Measurements from ENCODE around the gene PC. TPM values are rescaled to one million over a fixed set of nuclear protein-coding genes. Genes with fewer than 3 reads are reported as not detected.
"Not testable (repeated sequence)": the region's sequence is repeated elsewhere in the genome, so short reads cannot be mapped to it uniquely, and the experiment has no call there.

Gene PC
- total and polyA plus RNA-seq, 2 experiments from 2014 or later, result 18.3 to 21.7 TPM

DNA sequence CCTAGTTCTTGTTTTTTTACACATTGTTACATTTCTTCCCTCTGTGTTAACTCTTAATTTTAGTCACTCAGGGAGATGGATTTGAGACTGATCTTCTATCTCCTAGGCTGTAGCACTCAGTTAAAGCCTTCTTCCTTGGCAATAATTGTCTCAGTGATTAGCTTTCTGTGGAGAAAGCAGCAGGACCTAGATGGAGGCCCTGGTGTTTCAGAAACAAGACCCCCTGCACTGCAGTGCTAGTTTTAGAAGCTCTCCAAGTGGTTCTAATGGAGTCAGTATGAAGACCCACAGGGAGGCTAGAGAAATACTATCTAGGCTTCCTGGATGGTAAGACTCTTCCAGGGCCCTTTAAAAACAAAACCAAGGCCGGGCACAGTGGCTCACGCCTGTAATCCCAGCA lies 4.1 kb upstream of the PC start:
- H3K4me3 Mint-ChIP-seq, result no peak overlapping the region
- TF ChIP-seq, protein P1, sequence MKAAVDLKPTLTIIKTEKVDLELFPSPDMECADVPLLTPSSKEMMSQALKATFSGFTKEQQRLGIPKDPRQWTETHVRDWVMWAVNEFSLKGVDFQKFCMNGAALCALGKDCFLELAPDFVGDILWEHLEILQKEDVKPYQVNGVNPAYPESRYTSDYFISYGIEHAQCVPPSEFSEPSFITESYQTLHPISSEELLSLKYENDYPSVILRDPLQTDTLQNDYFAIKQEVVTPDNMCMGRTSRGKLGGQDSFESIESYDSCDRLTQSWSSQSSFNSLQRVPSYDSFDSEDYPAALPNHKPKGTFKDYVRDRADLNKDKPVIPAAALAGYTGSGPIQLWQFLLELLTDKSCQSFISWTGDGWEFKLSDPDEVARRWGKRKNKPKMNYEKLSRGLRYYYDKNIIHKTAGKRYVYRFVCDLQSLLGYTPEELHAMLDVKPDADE (IDR thresholded peaks at IDR 0.05), result no peak
- TF ChIP-seq, protein P2, sequence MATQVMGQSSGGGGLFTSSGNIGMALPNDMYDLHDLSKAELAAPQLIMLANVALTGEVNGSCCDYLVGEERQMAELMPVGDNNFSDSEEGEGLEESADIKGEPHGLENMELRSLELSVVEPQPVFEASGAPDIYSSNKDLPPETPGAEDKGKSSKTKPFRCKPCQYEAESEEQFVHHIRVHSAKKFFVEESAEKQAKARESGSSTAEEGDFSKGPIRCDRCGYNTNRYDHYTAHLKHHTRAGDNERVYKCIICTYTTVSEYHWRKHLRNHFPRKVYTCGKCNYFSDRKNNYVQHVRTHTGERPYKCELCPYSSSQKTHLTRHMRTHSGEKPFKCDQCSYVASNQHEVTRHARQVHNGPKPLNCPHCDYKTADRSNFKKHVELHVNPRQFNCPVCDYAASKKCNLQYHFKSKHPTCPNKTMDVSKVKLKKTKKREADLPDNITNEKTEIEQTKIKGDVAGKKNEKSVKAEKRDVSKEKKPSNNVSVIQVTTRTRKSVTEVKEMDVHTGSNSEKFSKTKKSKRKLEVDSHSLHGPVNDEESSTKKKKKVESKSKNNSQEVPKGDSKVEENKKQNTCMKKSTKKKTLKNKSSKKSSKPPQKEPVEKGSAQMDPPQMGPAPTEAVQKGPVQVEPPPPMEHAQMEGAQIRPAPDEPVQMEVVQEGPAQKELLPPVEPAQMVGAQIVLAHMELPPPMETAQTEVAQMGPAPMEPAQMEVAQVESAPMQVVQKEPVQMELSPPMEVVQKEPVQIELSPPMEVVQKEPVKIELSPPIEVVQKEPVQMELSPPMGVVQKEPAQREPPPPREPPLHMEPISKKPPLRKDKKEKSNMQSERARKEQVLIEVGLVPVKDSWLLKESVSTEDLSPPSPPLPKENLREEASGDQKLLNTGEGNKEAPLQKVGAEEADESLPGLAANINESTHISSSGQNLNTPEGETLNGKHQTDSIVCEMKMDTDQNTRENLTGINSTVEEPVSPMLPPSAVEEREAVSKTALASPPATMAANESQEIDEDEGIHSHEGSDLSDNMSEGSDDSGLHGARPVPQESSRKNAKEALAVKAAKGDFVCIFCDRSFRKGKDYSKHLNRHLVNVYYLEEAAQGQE (IDR thresholded peaks at IDR 0.05; ENCODE audit: unreplicated experiment), result no peak
- TF ChIP-seq JUNB (IDR thresholded peaks at IDR 0.05; ENCODE audit: unreplicated experiment), result no peak
- TF ChIP-seq, protein P3, sequence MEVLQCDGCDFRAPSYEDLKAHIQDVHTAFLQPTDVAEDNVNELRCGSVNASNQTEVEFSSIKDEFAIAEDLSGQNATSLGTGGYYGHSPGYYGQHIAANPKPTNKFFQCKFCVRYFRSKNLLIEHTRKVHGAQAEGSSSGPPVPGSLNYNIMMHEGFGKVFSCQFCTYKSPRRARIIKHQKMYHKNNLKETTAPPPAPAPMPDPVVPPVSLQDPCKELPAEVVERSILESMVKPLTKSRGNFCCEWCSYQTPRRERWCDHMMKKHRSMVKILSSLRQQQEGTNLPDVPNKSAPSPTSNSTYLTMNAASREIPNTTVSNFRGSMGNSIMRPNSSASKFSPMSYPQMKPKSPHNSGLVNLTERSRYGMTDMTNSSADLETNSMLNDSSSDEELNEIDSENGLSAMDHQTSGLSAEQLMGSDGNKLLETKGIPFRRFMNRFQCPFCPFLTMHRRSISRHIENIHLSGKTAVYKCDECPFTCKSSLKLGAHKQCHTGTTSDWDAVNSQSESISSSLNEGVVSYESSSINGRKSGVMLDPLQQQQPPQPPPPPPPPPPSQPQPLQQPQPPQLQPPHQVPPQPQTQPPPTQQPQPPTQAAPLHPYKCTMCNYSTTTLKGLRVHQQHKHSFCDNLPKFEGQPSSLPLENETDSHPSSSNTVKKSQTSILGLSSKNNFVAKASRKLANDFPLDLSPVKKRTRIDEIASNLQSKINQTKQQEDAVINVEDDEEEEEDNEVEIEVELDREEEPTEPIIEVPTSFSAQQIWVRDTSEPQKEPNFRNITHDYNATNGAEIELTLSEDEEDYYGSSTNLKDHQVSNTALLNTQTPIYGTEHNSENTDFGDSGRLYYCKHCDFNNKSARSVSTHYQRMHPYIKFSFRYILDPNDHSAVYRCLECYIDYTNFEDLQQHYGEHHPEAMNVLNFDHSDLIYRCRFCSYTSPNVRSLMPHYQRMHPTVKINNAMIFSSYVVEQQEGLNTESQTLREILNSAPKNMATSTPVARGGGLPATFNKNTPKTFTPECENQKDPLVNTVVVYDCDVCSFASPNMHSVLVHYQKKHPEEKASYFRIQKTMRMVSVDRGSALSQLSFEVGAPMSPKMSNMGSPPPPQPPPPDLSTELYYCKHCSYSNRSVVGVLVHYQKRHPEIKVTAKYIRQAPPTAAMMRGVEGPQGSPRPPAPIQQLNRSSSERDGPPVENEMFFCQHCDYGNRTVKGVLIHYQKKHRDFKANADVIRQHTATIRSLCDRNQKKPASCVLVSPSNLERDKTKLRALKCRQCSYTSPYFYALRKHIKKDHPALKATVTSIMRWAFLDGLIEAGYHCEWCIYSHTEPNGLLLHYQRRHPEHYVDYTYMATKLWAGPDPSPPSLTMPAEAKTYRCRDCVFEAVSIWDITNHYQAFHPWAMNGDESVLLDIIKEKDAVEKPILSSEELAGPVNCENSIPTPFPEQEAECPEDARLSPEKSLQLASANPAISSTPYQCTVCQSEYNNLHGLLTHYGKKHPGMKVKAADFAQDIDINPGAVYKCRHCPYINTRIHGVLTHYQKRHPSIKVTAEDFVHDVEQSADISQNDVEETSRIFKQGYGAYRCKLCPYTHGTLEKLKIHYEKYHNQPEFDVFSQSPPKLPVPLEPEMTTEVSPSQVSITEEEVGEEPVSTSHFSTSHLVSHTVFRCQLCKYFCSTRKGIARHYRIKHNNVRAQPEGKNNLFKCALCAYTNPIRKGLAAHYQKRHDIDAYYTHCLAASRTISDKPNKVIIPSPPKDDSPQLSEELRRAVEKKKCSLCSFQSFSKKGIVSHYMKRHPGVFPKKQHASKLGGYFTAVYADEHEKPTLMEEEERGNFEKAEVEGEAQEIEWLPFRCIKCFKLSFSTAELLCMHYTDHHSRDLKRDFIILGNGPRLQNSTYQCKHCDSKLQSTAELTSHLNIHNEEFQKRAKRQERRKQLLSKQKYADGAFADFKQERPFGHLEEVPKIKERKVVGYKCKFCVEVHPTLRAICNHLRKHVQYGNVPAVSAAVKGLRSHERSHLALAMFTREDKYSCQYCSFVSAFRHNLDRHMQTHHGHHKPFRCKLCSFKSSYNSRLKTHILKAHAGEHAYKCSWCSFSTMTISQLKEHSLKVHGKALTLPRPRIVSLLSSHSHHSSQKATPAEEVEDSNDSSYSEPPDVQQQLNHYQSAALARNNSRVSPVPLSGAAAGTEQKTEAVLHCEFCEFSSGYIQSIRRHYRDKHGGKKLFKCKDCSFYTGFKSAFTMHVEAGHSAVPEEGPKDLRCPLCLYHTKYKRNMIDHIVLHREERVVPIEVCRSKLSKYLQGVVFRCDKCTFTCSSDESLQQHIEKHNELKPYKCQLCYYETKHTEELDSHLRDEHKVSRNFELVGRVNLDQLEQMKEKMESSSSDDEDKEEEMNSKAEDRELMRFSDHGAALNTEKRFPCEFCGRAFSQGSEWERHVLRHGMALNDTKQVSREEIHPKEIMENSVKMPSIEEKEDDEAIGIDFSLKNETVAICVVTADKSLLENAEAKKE (CRISPR knock-in tag; IDR thresholded peaks at IDR 0.05), result no peak
- TF ChIP-seq STAT1 (IDR thresholded peaks at IDR 0.05; ENCODE audit: unreplicated experiment), result no peak
- no peak for TF ChIP-seq ZNF331 (CRISPR knock-in tag; IDR thresholded peaks at IDR 0.05; ENCODE audit: low read depth)
- TF ChIP-seq EZH2 (IDR thresholded peaks at IDR 0.05; ENCODE audit: low read depth, unreplicated experiment), result no peak
- TF ChIP-seq ZNF114 (CRISPR knock-in tag; IDR thresholded peaks at IDR 0.05), result no peak

DNA sequence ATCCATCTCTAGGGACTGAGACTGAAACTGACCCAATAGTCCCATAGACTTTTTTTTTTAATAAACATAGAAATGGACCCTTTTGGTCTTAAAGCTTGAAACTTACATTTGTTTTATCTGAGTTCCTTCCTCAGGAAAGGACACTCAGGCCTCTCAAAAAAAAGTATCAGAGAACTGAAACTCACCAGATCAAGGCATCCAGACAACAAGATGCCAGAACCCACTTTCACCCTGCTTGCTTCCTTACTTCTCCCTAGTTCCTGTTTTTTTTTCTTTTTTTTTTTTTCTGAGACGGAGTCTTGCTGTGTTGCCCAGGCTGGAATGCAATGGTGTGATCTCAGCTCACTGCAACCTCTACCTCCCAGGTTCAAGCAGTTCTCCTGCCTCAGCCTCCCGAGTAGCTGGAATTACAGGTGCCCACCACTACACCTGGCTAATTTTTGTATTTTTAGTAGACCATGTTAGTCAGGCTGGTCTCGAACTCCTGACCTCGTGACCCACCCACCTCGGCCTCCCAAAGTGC lies 3.6 kb upstream of the PC start:
- H3F3A ChIP-seq (replicated peaks; ENCODE audit: low read depth); H3K4me3 ChIP-seq; H2AFZ ChIP-seq; H3K9me3 Mint-ChIP-seq; H3K79me2 ChIP-seq (replicated peaks; ENCODE audit: insufficient read depth); H4K20me1 ChIP-seq (replicated peaks; ENCODE audit: insufficient read depth); H3K4me2 ChIP-seq; H3K4me3 Mint-ChIP-seq; DNase-seq (ENCODE audit: low spot score); H3K9me2 ChIP-seq (ENCODE audit: insufficient read depth); H3K36me3 ChIP-seq (ENCODE audit: insufficient read depth); ATAC-seq; H3K36me3 Mint-ChIP-seq (ENCODE audit: low read depth); H3K4me1 ChIP-seq (ENCODE audit: insufficient read depth); H3K27ac Mint-ChIP-seq; H3K27me3 ChIP-seq (ENCODE audit: insufficient read depth); H3K27ac ChIP-seq (ENCODE audit: low read depth): not testable (repeated sequence)
- Mint-ChIP-seq H3K4me1 (peaks cover 21% of the 10 kb centered on the region), H3K27me3 (ENCODE audit: insufficient read depth, low read depth, poor library complexity) (peaks cover 19% of the 10 kb centered on the region)

More for the DNA sequence above, 4.1 kb upstream of the PC start:
- Histone ChIP-seq H3K4me2 (no peak overlapping the region), H3K4me3 (no peak overlapping the region), H3K4me1 (ENCODE audit: insufficient read depth) (peaks cover 3% of the 10 kb centered on the region; the same call in 1 of the 2 replicates), H4K20me1 (replicated peaks; ENCODE audit: insufficient read depth) (no peaks in the 10 kb centered on the region), H3K9me2 (ENCODE audit: insufficient read depth) (no peaks in the 10 kb centered on the region), H3F3A (replicated peaks; ENCODE audit: low read depth) (peaks cover 6% of the 10 kb centered on the region), H3K36me3 (ENCODE audit: insufficient read depth) (no peaks in the 10 kb centered on the region), H3K27me3 (ENCODE audit: insufficient read depth) (no peaks in the 10 kb centered on the region), H2AFZ (no peak overlapping the region), H3K79me2 (replicated peaks; ENCODE audit: insufficient read depth) (no peaks in the 10 kb centered on the region), H3K27ac (ENCODE audit: low read depth) (no peak overlapping the region)
- H3K27me3 Mint-ChIP-seq (ENCODE audit: insufficient read depth, low read depth, poor library complexity), result peaks cover 17% of the 10 kb centered on the region
- DNase-seq (ENCODE audit: low spot score) (no peak), ATAC-seq (no peak)
- no peaks in the 10 kb centered on the region for H3K36me3 Mint-ChIP-seq (ENCODE audit: low read depth)
- H3K27ac Mint-ChIP-seq, result no peak overlapping the region
- H3K4me1 Mint-ChIP-seq, result peaks cover 16% of the 10 kb centered on the region
- no peaks in the 10 kb centered on the region; the same call in 2 of the 3 replicates for H3K9me3 Mint-ChIP-seq
